CD4-positive, CD25-positive, alpha-beta regulatory T cell (primary cell): Measurements from ENCODE around the gene ADAM8. TPM values are rescaled to one million over a fixed set of nuclear protein-coding genes. Genes with fewer than 3 reads are reported as not detected.

ENCODE experiments used
- ATAC-seq, 2 donors: fragments of 150-1000 bp; cut with Tn5 transposase; one replicate each; pipeline ENCODE4 v1.10.0; 2021; ENCODE audit warnings: low read depth in 2 of 2, moderate number of reproducible peaks in 2 of 2, moderate library complexity in 1 of 2
- DNase-seq, 3 donors: peaks; one replicate each; pipeline versions ENCODE4 v3.0.0 to v3.0.0-alpha.2; 2012 to 2022; ENCODE audit warnings: mixed read lengths in 1 of 3
- H3K27ac ChIP-seq: one replicate; pipeline ENCODE4 v1.7.0; 2013; ENCODE audit warnings: mild to moderate bottlenecking, low read length; ENCODE audit not compliant: insufficient read depth, poor library complexity, severe bottlenecking
- H3K27me3 ChIP-seq: one replicate; pipeline ENCODE4 v1.7.0; 2013; ENCODE audit warnings: low read length; ENCODE audit not compliant: control insufficient read depth, insufficient read depth
- H3K36me3 ChIP-seq: one replicate; pipeline ENCODE4 v1.7.0; 2013; ENCODE audit warnings: mild to moderate bottlenecking, low read length, moderate library complexity; ENCODE audit not compliant: control insufficient read depth, insufficient read depth
- H3K4me1 ChIP-seq: 2 replicates; pipeline ENCODE4 v1.7.0; 2013; ENCODE audit warnings: mild to moderate bottlenecking, low read length; ENCODE audit not compliant: insufficient read depth, control insufficient read depth, poor library complexity, severe bottlenecking
- H3K4me3 ChIP-seq: one replicate; pipeline ENCODE4 v1.7.0; 2013; ENCODE audit warnings: low read depth, mild to moderate bottlenecking, low read length, moderate library complexity
- H3K9me3 ChIP-seq, 2 experiments: 1 replicate in 1 of 2; 2 replicates in 1 of 2; pipeline ENCODE4 v1.7.0; 2013; ENCODE audit warnings: low read length in 2 of 2, mild to moderate bottlenecking in 1 of 2, moderate library complexity in 1 of 2; ENCODE audit not compliant: control insufficient read depth in 2 of 2
- H3K27ac Mint-ChIP-seq, 3 donors: one replicate each; pipeline ENCODE4 v1.8.0; 2020 to 2022; ENCODE audit warnings: mild to moderate bottlenecking in 3 of 3, mixed read lengths in 3 of 3, moderate library complexity in 2 of 3
- H3K27me3 Mint-ChIP-seq: one replicate; pipeline ENCODE4 v1.8.0; 2022; ENCODE audit warnings: mild to moderate bottlenecking, mixed read lengths
- H3K36me3 Mint-ChIP-seq: one replicate; pipeline ENCODE4 v1.8.0; 2020; ENCODE audit warnings: mixed read lengths
- H3K4me1 Mint-ChIP-seq, 4 donors: one replicate each; pipeline ENCODE4 v1.8.0; 2020 to 2022; ENCODE audit warnings: mixed read lengths in 4 of 4, mild to moderate bottlenecking in 1 of 4
- H3K4me3 Mint-ChIP-seq, 4 donors: one replicate each; pipeline ENCODE4 v1.8.0; 2020 to 2022; ENCODE audit warnings: mild to moderate bottlenecking in 4 of 4, mixed read lengths in 4 of 4, moderate library complexity in 3 of 4
- H3K9me3 Mint-ChIP-seq, 7 donors: one replicate each; pipeline ENCODE4 v1.8.0; 2020 to 2022; ENCODE audit warnings: mixed read lengths in 7 of 7, mild to moderate bottlenecking in 3 of 7, moderate library complexity in 2 of 7
- polyA plus RNA-seq, 4 donors: library from polyadenylated mRNA; unstranded; fragments of 300-500 nt; fragmentation: Illumina TruSeq; gene quantifications; one replicate each; pipeline ENCODE4 v1.2.3, GENCODE V29; 2021
- total RNA-seq: library from RNA; stranded (reverse); gene quantifications from one replicate; pipeline ENCODE4 v1.2.3, GENCODE V29; 2022

The ADAM8 gene
- total and polyA plus RNA-seq, 5 donors from 2014 or later: 33.4 to 148 (median 54.3) TPM

DNA sequence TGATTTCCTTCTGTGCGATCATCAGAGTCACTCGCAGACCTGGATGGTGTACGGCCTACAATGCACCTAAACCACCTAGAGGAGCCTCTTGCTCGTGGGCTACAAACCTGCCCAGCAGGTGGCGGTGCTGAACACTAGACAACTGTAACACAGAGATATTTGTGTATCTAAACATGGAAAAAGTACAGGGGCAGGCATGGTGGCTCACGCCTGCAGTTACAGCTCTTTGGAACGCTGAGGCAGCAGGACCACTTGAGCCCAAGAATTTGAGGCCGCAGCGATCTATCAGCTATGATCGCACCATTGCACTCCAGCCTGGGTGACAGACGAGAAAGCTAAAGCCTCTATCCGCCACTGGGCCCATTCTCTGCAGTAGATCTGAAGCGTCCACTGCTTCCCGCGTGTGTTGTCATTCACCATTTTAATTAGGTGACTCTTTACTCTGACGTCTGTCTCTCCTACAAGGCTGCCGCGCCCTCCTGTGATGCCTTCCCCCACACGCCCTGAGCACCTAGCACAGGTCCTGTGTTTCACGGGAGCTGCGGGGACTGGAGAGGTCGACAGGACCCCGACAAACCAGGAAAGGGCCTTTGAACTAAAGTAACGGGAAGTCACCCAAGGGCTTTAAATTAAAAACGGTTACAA is 31.2 kb upstream of the ADAM8 start:
- Histone ChIP-seq H3K4me3 (peak overlapping the region; percentile 88), H3K36me3 (peaks cover 25% of the 10 kb centered on the region), H3K27ac (peak overlapping the region; percentile 99), H3K9me3 (no peaks in the 10 kb centered on the region), H3K27me3 (no peaks in the 10 kb centered on the region), H3K4me1 (peaks cover 20% of the 10 kb centered on the region)
- DNase-seq (peak; percentile 77 to 90 (median 87)), ATAC-seq (peak; percentile 49 to 54)
- Mint-ChIP-seq H3K9me3 (peaks cover 0 to 3% (median 0%) of the 10 kb centered on the region in 7 donors), H3K4me3 (peak overlapping the region; percentile 94 to 98 (median 96)), H3K36me3 (peaks cover 16% of the 10 kb centered on the region), H3K27ac (peak overlapping the region; percentile 99 to 100 (median 99)), H3K4me1 (peaks cover 10 to 43% (median 22%) of the 10 kb centered on the region in 4 donors), H3K27me3 (peaks cover 9% of the 10 kb centered on the region)

DNA sequence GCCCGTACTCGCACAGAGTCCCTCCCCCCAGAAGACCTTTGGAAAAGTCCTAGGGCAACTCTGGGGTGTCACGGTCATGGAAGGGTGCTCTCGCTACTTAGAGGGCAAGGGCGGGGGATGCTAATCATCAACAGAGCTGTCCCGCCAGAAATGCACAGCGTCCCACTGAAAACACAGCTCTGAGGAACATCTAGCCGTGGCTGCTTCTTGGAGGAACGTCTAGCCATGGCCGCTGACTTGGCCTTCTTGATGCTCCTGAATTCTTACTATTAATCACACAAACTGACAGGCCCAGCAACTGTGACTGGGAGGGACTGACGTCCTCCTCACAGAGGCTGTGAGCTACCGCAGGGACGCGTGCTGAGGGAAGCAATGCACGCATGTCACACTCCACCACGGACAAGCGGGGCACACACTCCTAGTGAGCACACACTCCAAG is 30.3 kb upstream of the ADAM8 start:
- peak overlapping the region; percentile 88 for H3K4me3 ChIP-seq
- Mint-ChIP-seq H3K27me3 (peaks cover 9% of the 10 kb centered on the region), H3K4me1 (peaks cover 10 to 47% (median 22%) of the 10 kb centered on the region in 4 donors), H3K9me3 (peaks cover 0 to 3% (median 0%) of the 10 kb centered on the region in 7 donors), H3K4me3 (peak overlapping the region; percentile 54 to 96 (median 88)), H3K36me3 (peaks cover 16% of the 10 kb centered on the region), H3K27ac (peak overlapping the region; percentile 69 to 99 (median 99))
- peaks cover 20% of the 10 kb centered on the region for H3K4me1 ChIP-seq
- H3K27me3 ChIP-seq: no peaks in the 10 kb centered on the region
- ATAC-seq (no peak), DNase-seq (no peak)
- H3K27ac ChIP-seq: peak overlapping the region; percentile 99
- H3K9me3 ChIP-seq: no peaks in the 10 kb centered on the region
- peaks cover 22% of the 10 kb centered on the region for H3K36me3 ChIP-seq

DNA sequence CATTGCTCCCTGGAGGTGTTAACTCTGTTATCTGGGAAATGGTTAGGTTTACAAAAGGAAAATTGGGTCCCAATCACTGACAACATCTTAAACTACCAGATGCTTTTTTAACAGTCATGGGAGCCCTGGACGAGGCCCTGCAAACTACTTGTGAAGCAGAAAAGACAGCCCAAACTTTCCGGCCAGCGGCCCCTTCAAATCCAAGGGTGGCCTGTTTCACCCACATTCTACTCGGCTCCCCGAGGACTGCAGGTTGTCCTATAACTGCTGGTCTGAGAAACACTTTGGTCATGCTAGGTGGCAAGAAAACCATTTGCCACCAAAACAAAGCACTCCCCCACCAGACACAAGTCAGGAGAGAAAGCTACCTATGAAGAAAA is 29.4 kb upstream of the ADAM8 start:
- DNase-seq (no peak), ATAC-seq (no peak)
- peaks cover 9% of the 10 kb centered on the region for H3K27me3 Mint-ChIP-seq
- Histone ChIP-seq H3K4me3 (no peak overlapping the region), H3K27me3 (no peaks in the 10 kb centered on the region), H3K36me3 (peaks cover 18% of the 10 kb centered on the region), H3K4me1 (peaks cover 20% of the 10 kb centered on the region), H3K27ac (no peak overlapping the region), H3K9me3 (no peaks in the 10 kb centered on the region)
- peaks cover 6 to 44% (median 22%) of the 10 kb centered on the region in 4 donors for H3K4me1 Mint-ChIP-seq
- peaks cover 0 to 3% (median 0%) of the 10 kb centered on the region in 7 donors for H3K9me3 Mint-ChIP-seq
- H3K27ac Mint-ChIP-seq: no peak overlapping the region
- H3K4me3 Mint-ChIP-seq: peak overlapping the region in 1 of 4 donors; percentile 74
- H3K36me3 Mint-ChIP-seq: peaks cover 9% of the 10 kb centered on the region

DNA sequence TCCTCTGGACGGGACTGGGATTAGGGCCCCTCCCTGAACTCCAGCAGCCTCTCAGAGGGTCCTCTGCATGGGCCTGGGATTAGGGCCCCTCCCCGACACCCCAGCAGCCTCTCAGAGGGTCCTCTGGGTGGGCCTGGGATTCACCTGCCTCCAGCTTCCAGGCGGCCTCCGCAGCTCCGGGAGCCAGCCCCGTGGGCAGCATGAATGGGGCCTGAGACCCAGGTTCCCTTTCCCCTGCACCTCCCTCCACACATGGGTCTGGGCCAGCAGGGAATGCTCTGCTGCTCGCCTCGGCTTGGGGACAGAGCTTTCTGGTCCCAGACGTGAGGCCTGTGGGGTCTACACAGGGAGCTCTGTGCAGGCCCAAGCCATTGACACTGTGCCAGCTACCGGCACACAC is 26.5 kb upstream of the ADAM8 start:
- peak overlapping the region in 1 of 4 donors; percentile 50 for H3K4me3 Mint-ChIP-seq
- peaks cover 38% of the 10 kb centered on the region for H3K36me3 ChIP-seq
- no peaks in the 10 kb centered on the region for H3K9me3 ChIP-seq
- H3K4me1 ChIP-seq: peaks cover 17% of the 10 kb centered on the region
- peaks cover 4 to 44% (median 21%) of the 10 kb centered on the region in 4 donors for H3K4me1 Mint-ChIP-seq
- no peak overlapping the region for H3K27ac Mint-ChIP-seq
- DNase-seq (no peak), ATAC-seq (no peak)
- H3K27ac ChIP-seq: no peak overlapping the region
- H3K9me3 Mint-ChIP-seq: peaks cover 0 to 2% (median 0%) of the 10 kb centered on the region in 7 donors
- H3K27me3 Mint-ChIP-seq: peaks cover 7% of the 10 kb centered on the region
- peaks cover 30% of the 10 kb centered on the region for H3K36me3 Mint-ChIP-seq
- H3K4me3 ChIP-seq: no peak overlapping the region
- no peaks in the 10 kb centered on the region for H3K27me3 ChIP-seq

DNA sequence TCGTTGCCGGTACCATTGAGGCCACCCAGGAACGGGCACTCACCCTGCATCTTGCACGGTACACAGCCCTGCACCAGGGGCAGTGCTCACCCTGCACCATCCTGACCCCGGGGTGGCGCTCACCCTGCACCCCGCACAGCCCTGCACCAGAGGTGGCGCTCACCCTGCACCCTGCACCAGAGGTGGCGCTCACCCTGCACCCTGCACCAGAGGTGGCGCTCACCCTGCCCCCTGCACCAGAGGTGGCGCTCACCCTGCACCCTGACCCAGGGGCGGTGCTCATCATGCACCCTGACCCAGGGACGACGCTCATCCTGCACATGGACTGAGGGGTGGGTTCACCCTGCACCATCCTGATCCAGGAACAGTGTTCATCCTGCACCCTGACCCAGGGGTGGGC is 25.6 kb upstream of the ADAM8 start:
- no peaks in the 10 kb centered on the region for H3K27me3 ChIP-seq
- H3K9me3 Mint-ChIP-seq: no peaks in the 10 kb centered on the region
- H3K4me3 Mint-ChIP-seq: no peak overlapping the region
- no peak overlapping the region for H3K4me3 ChIP-seq
- H3K4me1 Mint-ChIP-seq: peaks cover 0 to 36% (median 14%) of the 10 kb centered on the region in 4 donors
- DNase-seq (no peak), ATAC-seq (no peak)
- no peak overlapping the region for H3K27ac ChIP-seq
- no peak overlapping the region for H3K27ac Mint-ChIP-seq
- no peaks in the 10 kb centered on the region for H3K9me3 ChIP-seq
- H3K4me1 ChIP-seq: peaks cover 9% of the 10 kb centered on the region
- peaks cover 45% of the 10 kb centered on the region for H3K36me3 ChIP-seq
- H3K27me3 Mint-ChIP-seq: no peaks in the 10 kb centered on the region
- peaks cover 40% of the 10 kb centered on the region for H3K36me3 Mint-ChIP-seq

DNA sequence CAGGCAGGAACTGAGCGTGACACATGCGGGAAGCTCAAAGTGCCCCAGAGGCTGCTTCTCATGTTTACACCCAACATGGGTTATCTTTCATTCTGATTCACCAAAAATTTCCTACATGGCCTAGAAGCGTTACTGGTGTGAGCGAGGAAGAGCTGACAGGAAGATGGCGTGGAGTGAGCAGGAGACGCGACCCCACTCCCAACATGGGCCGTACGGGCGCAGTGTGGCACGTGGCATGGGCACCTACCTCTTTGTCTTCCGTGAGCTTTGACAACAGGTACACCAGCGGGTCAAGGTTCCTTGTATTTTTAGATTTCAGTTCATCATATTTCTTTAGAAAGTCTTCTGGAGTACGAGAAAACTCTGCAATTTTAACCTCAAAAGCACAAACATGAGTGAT is 23.1 kb upstream of the ADAM8 start:
- Histone ChIP-seq H3K27ac (no peak overlapping the region), H3K4me3 (no peak overlapping the region), H3K27me3 (no peaks in the 10 kb centered on the region), H3K9me3 (no peaks in the 10 kb centered on the region), H3K4me1 (peaks cover 3% of the 10 kb centered on the region), H3K36me3 (peaks cover 60% of the 10 kb centered on the region)
- Mint-ChIP-seq H3K36me3 (peaks cover 45% of the 10 kb centered on the region), H3K9me3 (no peaks in the 10 kb centered on the region), H3K27ac (no peak overlapping the region), H3K4me1 (peaks cover 0 to 15% (median 5%) of the 10 kb centered on the region in 4 donors), H3K27me3 (no peaks in the 10 kb centered on the region), H3K4me3 (no peak overlapping the region)
- ATAC-seq: no peak
- DNase-seq: no peak

DNA sequence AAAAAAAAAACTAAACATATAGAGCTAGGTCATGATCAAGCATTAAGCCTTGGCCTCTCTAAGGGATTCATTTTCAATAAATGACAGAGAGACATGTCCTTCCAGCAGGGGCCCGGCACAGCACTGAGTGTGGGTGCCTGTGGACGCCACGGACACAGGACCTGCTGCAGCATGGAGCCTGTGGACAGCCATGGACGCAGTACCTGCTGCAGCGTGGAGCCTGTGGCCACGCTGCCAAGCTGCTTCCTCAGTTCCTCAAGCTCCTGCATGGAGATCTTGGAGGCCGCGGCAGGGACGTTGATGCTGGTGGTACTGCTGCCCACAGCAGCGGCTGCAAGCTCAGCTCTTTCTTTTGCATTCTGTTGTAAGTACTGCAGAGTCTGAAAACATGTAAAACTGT is 22.6 kb upstream of the ADAM8 start:
- Histone ChIP-seq H3K9me3 (no peaks in the 10 kb centered on the region), H3K4me1 (peaks cover 3% of the 10 kb centered on the region), H3K27me3 (no peaks in the 10 kb centered on the region), H3K4me3 (no peak overlapping the region), H3K27ac (no peak overlapping the region), H3K36me3 (peaks cover 64% of the 10 kb centered on the region)
- ATAC-seq (no peak), DNase-seq (no peak)
- Mint-ChIP-seq H3K27me3 (no peaks in the 10 kb centered on the region), H3K4me1 (peaks cover 0 to 11% (median 3%) of the 10 kb centered on the region in 4 donors), H3K36me3 (peaks cover 47% of the 10 kb centered on the region), H3K27ac (no peak overlapping the region), H3K9me3 (no peaks in the 10 kb centered on the region), H3K4me3 (no peak overlapping the region)

DNA sequence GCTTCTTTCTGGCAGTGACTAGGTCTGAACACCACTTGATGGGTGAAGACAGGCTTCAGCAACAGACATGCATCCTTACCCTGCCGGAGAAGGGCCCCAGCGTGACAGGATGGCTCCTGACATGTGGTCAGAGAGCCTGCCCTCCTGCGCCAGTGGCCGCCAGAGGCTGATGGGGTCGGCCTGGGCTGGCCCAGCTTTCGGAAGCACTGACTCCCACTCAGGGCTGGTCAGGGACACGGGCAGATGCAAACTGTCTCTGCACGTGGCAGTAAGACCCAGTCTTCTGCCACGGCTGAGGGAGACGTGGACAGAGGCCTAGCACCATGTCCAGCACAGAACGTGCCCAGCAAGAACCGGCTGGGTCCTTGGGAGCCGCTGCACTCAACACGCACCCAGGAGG is 21.8 kb upstream of the ADAM8 start:
- no peak overlapping the region for H3K4me3 ChIP-seq
- ATAC-seq (no peak), DNase-seq (no peak)
- H3K9me3 Mint-ChIP-seq: no peaks in the 10 kb centered on the region
- H3K4me1 Mint-ChIP-seq: peaks cover 0 to 7% (median 0%) of the 10 kb centered on the region in 4 donors
- no peaks in the 10 kb centered on the region for H3K27me3 Mint-ChIP-seq
- no peaks in the 10 kb centered on the region for H3K9me3 ChIP-seq
- H3K4me1 ChIP-seq: no peaks in the 10 kb centered on the region
- H3K27ac ChIP-seq: no peak overlapping the region
- H3K27me3 ChIP-seq: no peaks in the 10 kb centered on the region
- H3K36me3 Mint-ChIP-seq: peaks cover 46% of the 10 kb centered on the region
- peaks cover 71% of the 10 kb centered on the region for H3K36me3 ChIP-seq
- no peak overlapping the region for H3K4me3 Mint-ChIP-seq
- no peak overlapping the region for H3K27ac Mint-ChIP-seq
